HG03108 (cell line): ENCODE results near the gene NCOA7.
"Not testable (repeated sequence)": the region's sequence is repeated elsewhere in the genome, so short reads cannot be mapped to it uniquely, and the experiment has no call there.

Experiments
- ATAC-seq: cut with Tn5 transposase; IDR thresholded peaks from one replicate; pipeline ENCODE4 v1.9.1; 2021; ENCODE audit warnings: moderate library complexity; ENCODE audit not compliant: unreplicated experiment

NCOA7 gene

GRCh38 chr6:125791820-125792165 is 1.0 kb downstream of the NCOA7 start:
- no peak for ATAC-seq

- ATAC-seq: no peak
These were observed 1.4 kb downstream of the NCOA7 start for GRCh38 chr6:125792172-125792571.

- ATAC-seq: no peak
These were observed 1.9 kb downstream of the NCOA7 start for GRCh38 chr6:125792680-125793079.

- ATAC-seq: no peak
These were observed 2.5 kb downstream of the NCOA7 start for GRCh38 chr6:125793280-125793679.

DNA sequence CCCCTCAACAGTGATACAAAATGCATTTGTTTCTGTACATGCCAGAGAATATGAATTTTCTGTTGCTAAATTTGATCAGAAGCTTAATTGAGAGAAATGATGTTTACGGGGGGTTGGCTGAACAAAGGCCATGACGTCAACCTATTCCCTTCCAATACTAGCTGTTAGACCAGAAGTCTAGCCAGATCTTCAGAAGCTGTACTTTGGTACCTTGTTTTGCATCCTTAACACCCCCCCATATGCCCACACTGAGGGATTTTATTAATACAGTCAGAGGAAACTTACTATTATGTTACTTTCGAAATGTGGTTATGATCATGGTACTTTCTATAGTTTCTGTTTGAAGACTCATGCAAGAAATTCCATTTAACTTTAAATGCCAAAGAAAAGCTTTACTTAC is 3.1 kb downstream of the NCOA7 start:
- no peak for ATAC-seq

DNA sequence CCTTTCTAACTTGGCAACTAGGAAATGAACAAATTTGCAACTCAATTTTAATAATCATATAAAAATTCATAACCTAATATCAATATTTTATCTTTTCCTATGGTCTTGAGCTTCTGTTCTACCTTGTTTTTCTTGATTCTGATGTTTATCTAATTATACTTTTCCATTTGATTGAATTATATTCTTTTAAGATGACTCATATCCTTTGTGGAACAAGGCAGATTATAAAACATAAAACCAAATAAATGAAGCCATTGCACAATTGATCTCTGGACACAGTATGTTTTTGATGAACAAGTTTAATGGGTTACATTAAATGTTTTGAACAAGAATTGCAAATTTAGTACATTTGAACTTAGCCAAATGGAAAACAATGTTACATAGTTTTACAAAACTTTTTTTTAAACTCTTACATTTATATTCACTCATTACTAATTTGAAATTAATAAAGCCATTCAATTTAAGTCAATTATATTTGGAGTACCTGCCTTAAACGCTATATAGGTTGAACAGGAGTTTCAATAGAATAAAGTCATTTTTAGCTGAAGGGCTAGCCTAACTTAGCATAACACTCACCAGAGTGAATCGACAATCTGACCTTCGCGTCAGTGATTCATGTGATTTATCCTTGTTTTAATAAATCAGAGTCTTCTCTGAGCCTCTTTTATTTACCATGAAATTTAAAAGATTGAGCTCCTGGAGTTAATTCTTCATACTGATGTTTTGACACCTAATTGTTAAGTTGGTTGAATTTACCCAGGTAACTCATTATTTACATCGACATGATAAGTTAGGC is 3.8 kb downstream of the NCOA7 start:
- no peak for ATAC-seq

GRCh38 chr6:125795301-125795700 is 4.5 kb downstream of the NCOA7 start:
- ATAC-seq: no peak

- ATAC-seq: no peak
These were observed 6.5 kb downstream of the NCOA7 start for GRCh38 chr6:125797120-125797885.

- ATAC-seq: no peak
These were observed 7.2 kb downstream of the NCOA7 start for GRCh38 chr6:125797886-125798444.

DNA sequence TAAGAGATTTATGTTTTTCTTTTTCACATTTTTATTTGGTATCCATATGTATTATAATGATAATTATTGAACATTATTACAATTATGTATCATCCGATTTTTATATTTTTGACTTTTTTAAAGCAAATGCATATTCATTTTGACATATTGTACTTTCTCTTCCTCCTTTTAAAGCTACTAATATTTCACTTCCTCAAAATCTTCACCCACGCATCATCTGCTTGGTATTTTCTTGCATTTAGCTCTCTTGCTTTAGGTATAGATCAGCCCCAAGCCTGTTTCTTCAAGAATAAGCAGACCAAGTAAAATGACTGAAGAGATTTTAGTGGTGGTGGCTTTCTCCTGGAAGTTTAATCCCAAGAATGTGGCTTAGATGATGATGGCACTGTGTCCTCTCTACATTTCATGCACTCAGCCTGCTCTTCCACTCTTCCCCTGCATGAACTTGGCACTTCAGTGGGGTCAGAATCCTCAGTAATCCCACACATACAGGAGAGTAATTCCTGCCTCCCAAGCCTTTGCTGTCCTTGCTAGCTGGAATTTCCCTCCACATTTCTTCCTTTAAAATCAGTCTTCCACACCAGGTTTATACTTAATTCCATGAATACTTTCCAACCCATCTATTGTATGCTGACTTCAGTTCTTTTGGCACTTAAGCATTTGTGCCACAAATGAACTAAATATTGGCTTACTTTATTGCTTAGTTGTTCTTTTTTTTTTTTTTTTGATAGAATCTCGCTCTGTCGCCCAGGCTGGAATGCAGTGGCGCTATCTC is 8.2 kb downstream of the NCOA7 start:
- ATAC-seq: peak; percentile 62

DNA sequence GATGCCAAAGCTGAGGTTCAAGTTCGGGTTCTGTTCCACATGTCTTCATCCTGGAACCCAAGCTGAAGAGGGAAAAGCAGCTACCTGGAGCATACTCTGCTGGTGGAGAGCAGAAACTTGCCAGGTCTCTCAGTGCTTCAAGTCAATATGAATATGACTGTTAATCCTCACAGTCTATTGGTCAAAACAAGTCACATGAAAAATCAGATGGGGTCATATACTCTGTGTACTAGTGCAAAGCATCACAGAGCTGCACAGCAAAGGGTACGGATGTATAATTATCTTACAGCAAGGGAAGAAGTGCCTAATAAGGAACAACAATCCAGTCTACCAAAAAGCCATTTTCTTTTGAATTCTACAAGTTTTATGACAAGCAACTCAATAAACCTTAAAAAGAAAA is 11.6 kb downstream of the NCOA7 start:
- no peak for ATAC-seq

DNA sequence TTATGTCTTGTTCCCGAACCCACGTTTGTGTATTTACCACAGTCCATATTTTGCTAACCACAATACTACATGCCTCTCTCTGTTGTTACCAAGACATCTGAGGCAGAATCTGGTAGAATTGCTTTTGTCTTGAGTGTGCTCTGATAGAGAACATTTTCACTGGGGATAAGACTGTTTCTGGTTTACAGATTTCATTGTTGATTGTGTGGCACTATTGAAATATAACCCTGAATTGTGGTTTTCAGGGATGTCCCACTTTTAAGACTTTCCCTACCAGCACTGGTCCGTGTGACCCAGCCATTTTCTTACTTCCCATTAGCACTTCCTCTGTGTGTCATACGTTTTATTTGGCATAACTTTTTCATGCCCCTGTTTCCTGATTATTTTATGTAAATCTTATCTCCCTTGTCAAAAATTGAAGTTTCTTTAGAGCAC is 12.2 kb downstream of the NCOA7 start:
- ATAC-seq: no peak

- ATAC-seq: peak; percentile 36
These were observed 13.5 kb downstream of the NCOA7 start for GRCh38 chr6:125804264-125804663.

- not testable (repeated sequence) for ATAC-seq
These were observed 14.2 kb downstream of the NCOA7 start for GRCh38 chr6:125804866-125805425.

GRCh38 chr6:125806813-125807212 is 16.1 kb downstream of the NCOA7 start:
- ATAC-seq: no peak

DNA sequence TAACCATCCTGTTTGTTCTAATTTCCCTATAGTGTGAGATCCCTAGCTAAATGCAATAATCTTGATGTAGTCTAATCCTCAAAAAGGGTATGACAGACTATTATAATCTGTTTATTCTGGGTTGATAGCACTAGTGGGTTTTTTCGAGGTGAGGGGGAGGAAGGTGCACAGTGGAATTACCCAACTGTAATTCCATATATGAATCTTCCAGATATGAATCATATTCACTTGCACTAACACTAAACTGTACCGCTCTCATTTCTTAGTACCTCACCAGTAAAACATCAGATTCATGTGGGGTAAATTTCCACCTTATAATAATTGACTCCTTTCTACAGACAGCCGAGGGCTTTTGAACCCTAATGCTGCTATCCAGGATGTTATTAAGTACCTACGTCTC is 16.5 kb downstream of the NCOA7 start:
- no peak for ATAC-seq

- no peak for ATAC-seq
These were observed 17.3 kb downstream of the NCOA7 start for GRCh38 chr6:125808060-125808459.

DNA sequence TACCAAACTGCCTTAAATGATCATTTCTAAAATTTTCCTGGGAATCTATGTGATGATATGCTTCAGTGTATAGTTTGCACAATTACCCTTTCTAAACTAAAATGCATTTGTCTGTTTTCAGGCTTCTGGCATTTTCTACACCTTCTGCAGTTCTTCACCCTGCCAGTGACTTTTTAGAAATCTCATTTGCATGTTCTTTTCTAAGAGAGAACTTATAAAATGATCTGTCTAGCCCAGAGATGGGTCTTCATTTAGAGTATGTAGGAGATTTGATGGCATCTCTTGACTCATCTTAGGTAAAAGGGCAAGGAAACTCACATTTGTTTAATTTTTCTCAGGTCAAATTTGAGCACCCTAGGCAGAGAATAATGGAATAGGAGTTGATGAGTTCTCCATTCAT is 17.8 kb downstream of the NCOA7 start:
- no peak for ATAC-seq

DNA sequence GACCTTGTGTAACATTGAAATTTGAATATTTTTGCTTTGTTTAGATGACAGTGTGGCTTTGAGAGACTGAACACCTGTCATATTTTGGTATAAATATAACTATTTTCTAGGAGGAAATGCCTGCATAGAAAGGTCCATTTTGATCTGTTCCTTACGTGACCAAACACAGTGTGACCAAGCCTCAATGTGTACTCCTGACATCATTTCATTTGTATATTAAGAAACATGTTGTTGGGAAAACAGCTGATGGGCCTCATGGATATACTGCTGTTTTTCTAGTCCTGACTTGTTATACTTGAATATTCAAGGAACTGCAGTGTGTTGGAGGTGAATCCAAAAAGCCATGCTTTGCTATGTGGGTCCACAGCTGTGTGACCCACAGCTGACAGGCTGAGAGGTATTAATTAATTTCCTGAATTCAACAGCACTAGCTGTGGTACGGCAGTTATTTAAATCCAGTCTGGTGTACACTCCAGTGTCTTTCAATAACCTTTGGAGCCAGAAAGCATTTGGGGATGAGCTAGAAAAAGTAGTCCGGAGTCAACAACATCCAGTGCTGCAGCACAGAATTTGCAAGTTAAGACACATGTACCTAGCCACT is 18.9 kb downstream of the NCOA7 start:
- no peak for ATAC-seq

GRCh38 chr6:125810445-125810844 is 19.7 kb downstream of the NCOA7 start:
- no peak for ATAC-seq

- no peak for ATAC-seq
These were observed 20.5 kb downstream of the NCOA7 start for GRCh38 chr6:125811259-125811658.
